Endodermal cell (in vitro differentiated cells): Measurements from ENCODE around the gene SLC4A1. TPM values are rescaled to one million over a fixed set of nuclear protein-coding genes. Genes with fewer than 3 reads are reported as not detected.

Experiments
- DNase-seq: peaks from one replicate; pipeline ENCODE4 v3.0.0-alpha.2; 2017
- H3K27ac ChIP-seq: 2 replicates; pipeline ENCODE4 v1.5.1; 2013; ENCODE audit warnings: mild to moderate bottlenecking, low read depth, low read length, moderate library complexity
- H3K27me3 ChIP-seq: 2 replicates; pipeline ENCODE4 v1.6.1; 2013; ENCODE audit warnings: mild to moderate bottlenecking, low read length, moderate library complexity; ENCODE audit not compliant: insufficient read depth, control insufficient read depth, poor library complexity, severe bottlenecking
- H3K36me3 ChIP-seq: 2 replicates; pipeline ENCODE4 v1.7.0; 2013; ENCODE audit warnings: mild to moderate bottlenecking, low read length, moderate library complexity; ENCODE audit not compliant: control insufficient read depth, insufficient read depth
- H3K4me1 ChIP-seq: one replicate; pipeline ENCODE4 v1.7.0; 2013; ENCODE audit warnings: low read length; ENCODE audit not compliant: control insufficient read depth, insufficient read depth
- H3K4me3 ChIP-seq: 2 replicates; pipeline ENCODE4 v1.5.1; 2013; ENCODE audit warnings: mild to moderate bottlenecking, low read length, moderate library complexity
- H3K9ac ChIP-seq: 2 replicates; pipeline ENCODE4 v1.6.1; 2013; ENCODE audit warnings: mild to moderate bottlenecking, low read length, moderate library complexity; ENCODE audit not compliant: poor library complexity, severe bottlenecking; ENCODE audit errors: extremely low read depth
- H3K9me3 ChIP-seq: 2 replicates; pipeline ENCODE4 v1.6.1; 2013; ENCODE audit warnings: mild to moderate bottlenecking, low read length, moderate library complexity; ENCODE audit not compliant: control insufficient read depth
- H3K27ac Mint-ChIP-seq: 2 replicates; pipeline ENCODE4 v1.8.0; 2020; ENCODE audit warnings: mixed read lengths
- H3K27me3 Mint-ChIP-seq: 2 replicates; pipeline ENCODE4 v1.8.0; 2021; ENCODE audit warnings: mild to moderate bottlenecking, mixed read lengths; ENCODE audit not compliant: insufficient read depth
- H3K36me3 Mint-ChIP-seq: 2 replicates; pipeline ENCODE4 v1.8.0; 2020; ENCODE audit warnings: low read depth, mixed read lengths
- H3K4me1 Mint-ChIP-seq: 2 replicates; pipeline ENCODE4 v1.8.0; 2020; ENCODE audit warnings: mixed read lengths
- H3K4me3 Mint-ChIP-seq: 2 replicates; pipeline ENCODE4 v1.8.0; 2020; ENCODE audit warnings: mild to moderate bottlenecking, moderate library complexity, mixed read lengths
- H3K9me3 Mint-ChIP-seq: 2 replicates; pipeline ENCODE4 v1.8.0; 2020; ENCODE audit warnings: mild to moderate bottlenecking, mixed read lengths
- whole genome bisulfite sequencing, 2 experiments: methylation state at CpG; one replicate each; pipeline versions ENCODE4 v1.1.5 to v1.1.7; 2013; ENCODE audit warnings: missing lambda C conversion rate in 2 of 2, mixed read lengths in 1 of 2; ENCODE audit not compliant: insufficient coverage in 1 of 2, insufficient read length in 1 of 2; 5-methylcytosine and 5-hydroxymethylcytosine counted together
- total RNA-seq, 2 donors: library from RNA; stranded (reverse); fragmentation: NEBNext Ultra II Directional in 1 of 2; extraction: Animal tissue kit (Norgen Biotek cat#: 25700) in 1 of 2; gene quantifications; 2 replicates in 1 of 2; 3 replicates in 1 of 2; pipeline ENCODE4 v1.2.1, GENCODE V29; 2021
- TF ChIP-seq, protein P1 (sequence below): fragments of 200-600 bp; sonication (generic); conservative IDR thresholded peaks from 2 replicates; pipeline ENCODE4 v1.5.0; 2021; ENCODE audit warnings: antibody characterized with exemption, mild to moderate bottlenecking

The SLC4A1 gene
- total RNA-seq, 2 donors from 2014 or later: 0.04 TPM; not detected in 1

DNA sequence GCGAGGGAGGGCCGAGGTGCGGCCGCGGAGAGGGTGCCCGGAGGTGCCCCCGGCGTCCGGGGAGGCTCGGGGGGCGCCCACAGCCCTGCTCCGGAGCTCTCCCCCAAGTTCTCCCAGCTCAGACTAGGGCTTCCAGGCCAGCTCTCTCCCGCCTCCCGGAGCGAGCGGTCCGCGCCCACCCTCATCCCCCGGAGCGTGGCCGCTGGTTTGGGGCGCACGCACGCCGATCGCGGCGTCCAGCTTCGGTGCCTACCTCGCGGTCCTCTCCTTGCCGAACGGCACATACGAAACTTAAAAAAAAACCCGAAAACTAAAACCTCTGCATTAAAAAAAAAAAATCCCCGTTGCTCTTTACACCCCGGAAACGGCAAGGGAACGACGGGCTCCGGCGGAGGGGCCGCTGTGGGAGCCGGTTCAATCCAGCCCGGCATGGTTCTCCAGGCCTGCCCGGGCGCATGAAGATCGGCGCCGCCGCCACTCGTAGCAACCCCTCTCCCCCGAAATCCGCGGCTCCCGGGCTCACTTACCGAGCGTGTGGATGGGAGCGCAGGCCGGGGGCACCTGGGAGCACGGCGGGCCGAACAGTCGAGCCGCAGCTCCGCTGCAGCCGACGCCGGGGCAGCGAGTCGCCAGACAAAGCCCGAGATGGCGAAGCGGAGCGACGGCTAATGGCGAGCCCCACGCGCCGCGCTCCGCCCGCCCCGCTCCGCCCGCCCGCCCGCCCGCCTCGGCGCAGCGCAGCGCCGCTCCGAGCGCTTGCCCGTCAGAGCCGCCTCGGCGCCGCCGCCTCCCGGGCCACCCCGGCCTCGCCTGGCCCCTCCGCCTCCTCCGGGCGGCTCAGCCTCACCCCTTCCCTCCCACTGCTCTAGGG, 47.5 kb downstream of the SLC4A1 start:
- H3K4me1 ChIP-seq: peaks cover 3% of the 10 kb centered on the region
- peaks cover 20% of the 10 kb centered on the region for H3K36me3 Mint-ChIP-seq
- H3K9me3 Mint-ChIP-seq: no peaks in the 10 kb centered on the region
- peak overlapping the region; percentile 86 for H3K9ac ChIP-seq
- peak; percentile 81 for DNase-seq
- 0% methylated on average over 37 to 106 of the region's 108 CpGs for WGBS, 2 experiments
- H3K27ac ChIP-seq: peak overlapping the region; percentile 87
- peaks cover 14% of the 10 kb centered on the region for H3K4me1 Mint-ChIP-seq
- H3K27me3 ChIP-seq: no peaks in the 10 kb centered on the region
- peak overlapping the region; percentile 86 for H3K4me3 Mint-ChIP-seq
- H3K9me3 ChIP-seq: no peaks in the 10 kb centered on the region
- H3K27ac Mint-ChIP-seq: peak overlapping the region; percentile 93
- peak overlapping the region; percentile 93 for H3K4me3 ChIP-seq
- peaks cover 19% of the 10 kb centered on the region for H3K36me3 ChIP-seq
- no peaks in the 10 kb centered on the region for H3K27me3 Mint-ChIP-seq
- TF ChIP-seq, protein P1, sequence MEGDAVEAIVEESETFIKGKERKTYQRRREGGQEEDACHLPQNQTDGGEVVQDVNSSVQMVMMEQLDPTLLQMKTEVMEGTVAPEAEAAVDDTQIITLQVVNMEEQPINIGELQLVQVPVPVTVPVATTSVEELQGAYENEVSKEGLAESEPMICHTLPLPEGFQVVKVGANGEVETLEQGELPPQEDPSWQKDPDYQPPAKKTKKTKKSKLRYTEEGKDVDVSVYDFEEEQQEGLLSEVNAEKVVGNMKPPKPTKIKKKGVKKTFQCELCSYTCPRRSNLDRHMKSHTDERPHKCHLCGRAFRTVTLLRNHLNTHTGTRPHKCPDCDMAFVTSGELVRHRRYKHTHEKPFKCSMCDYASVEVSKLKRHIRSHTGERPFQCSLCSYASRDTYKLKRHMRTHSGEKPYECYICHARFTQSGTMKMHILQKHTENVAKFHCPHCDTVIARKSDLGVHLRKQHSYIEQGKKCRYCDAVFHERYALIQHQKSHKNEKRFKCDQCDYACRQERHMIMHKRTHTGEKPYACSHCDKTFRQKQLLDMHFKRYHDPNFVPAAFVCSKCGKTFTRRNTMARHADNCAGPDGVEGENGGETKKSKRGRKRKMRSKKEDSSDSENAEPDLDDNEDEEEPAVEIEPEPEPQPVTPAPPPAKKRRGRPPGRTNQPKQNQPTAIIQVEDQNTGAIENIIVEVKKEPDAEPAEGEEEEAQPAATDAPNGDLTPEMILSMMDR: no peak

DNA sequence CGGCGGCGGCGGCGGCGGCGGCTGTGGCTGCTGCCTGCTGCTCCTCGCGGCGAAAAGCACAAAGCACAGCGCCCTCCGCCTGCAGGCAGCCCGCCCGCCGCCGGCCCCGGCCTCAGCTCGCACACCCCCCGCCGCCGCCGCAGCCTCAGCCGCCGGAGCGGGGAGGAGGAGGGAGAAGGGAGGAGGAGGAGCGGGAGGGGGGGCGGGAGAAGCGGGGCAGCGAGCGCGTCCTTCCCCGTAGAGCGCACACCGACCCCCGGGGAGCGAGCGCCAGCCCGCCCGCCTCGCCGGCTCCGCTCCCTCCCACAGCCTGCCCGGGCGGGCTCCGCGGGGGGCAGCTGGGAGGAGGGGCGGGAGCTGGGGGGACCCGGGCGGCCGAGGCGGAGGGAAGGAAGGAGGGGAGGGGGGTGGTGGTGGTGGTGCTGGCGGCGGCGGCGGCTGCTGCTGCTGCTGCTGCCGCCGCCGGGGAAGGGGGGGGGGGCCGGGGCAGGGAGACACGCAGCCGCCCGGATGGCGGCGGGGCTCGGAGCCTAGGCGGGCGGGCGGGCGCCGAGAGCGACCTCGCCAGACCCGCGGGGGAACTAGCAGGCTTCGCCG, 48.2 kb downstream of the SLC4A1 start, which contains the start of gene UBTF:
TSS of gene UBTF (minus strand) at position 60 of the 597 bp plus-strand sequence. CDS start 1,446 bp downstream, outside the sequence.
- 0% methylated on average over 7 to 43 of the region's 76 CpGs for whole genome bisulfite sequencing, 2 experiments

DNA sequence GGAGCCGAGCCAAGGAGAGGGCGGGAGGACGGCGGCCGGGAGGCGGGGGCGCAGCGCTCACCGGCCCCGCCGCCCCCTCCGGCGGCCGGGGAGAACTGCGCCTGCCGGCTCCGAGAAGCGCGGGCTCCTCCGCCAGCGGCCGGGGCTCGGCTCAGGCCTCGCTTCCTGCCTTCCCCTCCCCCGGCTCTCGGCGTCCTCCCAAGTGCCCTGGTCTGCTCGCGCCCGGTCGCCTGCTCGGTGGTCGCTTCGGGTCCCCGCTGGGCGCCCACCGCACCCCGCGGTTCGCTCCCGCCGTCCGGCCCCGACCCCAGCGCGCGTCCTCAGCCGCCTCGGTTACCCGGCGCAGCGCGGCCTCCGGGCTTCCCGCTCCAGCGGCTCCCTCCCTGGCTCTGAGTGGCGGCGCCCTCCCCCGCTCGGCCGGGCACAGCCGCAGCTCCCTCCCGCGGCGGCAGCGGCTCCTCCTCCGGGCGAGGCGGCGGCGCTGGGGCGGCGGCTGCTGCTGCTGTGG, 48.8 kb downstream of the SLC4A1 start:
- no peaks in the 10 kb centered on the region for H3K27me3 ChIP-seq
- peak overlapping the region; percentile 74 for H3K4me3 ChIP-seq
- peak overlapping the region; percentile 89 for H3K27ac ChIP-seq
- TF ChIP-seq, protein P1: peak; percentile 66
- peak overlapping the region; percentile 67 for H3K9ac ChIP-seq
- H3K4me3 Mint-ChIP-seq: peak overlapping the region; percentile 86
- no peaks in the 10 kb centered on the region for H3K9me3 ChIP-seq
- peak; percentile 87 for DNase-seq
- 0% methylated on average over 6 to 73 of the region's 73 CpGs for WGBS, 2 experiments
- peaks cover 33% of the 10 kb centered on the region for H3K36me3 Mint-ChIP-seq
- H3K4me1 Mint-ChIP-seq: peaks cover 14% of the 10 kb centered on the region
- peaks cover 3% of the 10 kb centered on the region for H3K4me1 ChIP-seq
- no peaks in the 10 kb centered on the region for H3K27me3 Mint-ChIP-seq
- no peaks in the 10 kb centered on the region for H3K9me3 Mint-ChIP-seq
- H3K27ac Mint-ChIP-seq: no peak overlapping the region
- H3K36me3 ChIP-seq: peaks cover 32% of the 10 kb centered on the region

More for the DNA sequence above, 48.2 kb downstream of the SLC4A1 start, which contains the start of gene UBTF:
- Histone ChIP-seq H3K4me1 (peaks cover 3% of the 10 kb centered on the region), H3K9me3 (no peaks in the 10 kb centered on the region), H3K4me3 (peak within 1 kb of the TSS; percentile 91), H3K27ac (peak within 1 kb of the TSS; percentile 89), H3K36me3 (peaks cover 26% of the 10 kb centered on the region), H3K9ac (peak within 1 kb of the TSS; percentile 86), H3K27me3 (no peaks in the 10 kb centered on the region)
- Mint-ChIP-seq H3K36me3 (peaks cover 28% of the 10 kb centered on the region), H3K27ac (peak within 1 kb of the TSS; percentile 93), H3K4me1 (peaks cover 14% of the 10 kb centered on the region), H3K9me3 (no peaks in the 10 kb centered on the region), H3K4me3 (peak within 1 kb of the TSS; percentile 86), H3K27me3 (no peaks in the 10 kb centered on the region)
- TF ChIP-seq, protein P1: no peak
- DNase-seq: peak; percentile 93
